Activated T-cell treated with anti-CD3 and anti-CD28 coated beads, Interleukin-2, amount 50 U/mL, for 48 hours (primary cell): ENCODE results near the gene LRRC49.
A peak's percentile ranks its signal among the peaks of the same experiment; 100 is the strongest.
"Not testable (repeated sequence)": the region's sequence is repeated elsewhere in the genome, so short reads cannot be mapped to it uniquely, and the experiment has no call there.

Experiments
- DNase-seq, 2 experiments: peaks; one replicate each; pipeline ENCODE4 v3.0.0-alpha.2; 2020

LRRC49 gene

DNA sequence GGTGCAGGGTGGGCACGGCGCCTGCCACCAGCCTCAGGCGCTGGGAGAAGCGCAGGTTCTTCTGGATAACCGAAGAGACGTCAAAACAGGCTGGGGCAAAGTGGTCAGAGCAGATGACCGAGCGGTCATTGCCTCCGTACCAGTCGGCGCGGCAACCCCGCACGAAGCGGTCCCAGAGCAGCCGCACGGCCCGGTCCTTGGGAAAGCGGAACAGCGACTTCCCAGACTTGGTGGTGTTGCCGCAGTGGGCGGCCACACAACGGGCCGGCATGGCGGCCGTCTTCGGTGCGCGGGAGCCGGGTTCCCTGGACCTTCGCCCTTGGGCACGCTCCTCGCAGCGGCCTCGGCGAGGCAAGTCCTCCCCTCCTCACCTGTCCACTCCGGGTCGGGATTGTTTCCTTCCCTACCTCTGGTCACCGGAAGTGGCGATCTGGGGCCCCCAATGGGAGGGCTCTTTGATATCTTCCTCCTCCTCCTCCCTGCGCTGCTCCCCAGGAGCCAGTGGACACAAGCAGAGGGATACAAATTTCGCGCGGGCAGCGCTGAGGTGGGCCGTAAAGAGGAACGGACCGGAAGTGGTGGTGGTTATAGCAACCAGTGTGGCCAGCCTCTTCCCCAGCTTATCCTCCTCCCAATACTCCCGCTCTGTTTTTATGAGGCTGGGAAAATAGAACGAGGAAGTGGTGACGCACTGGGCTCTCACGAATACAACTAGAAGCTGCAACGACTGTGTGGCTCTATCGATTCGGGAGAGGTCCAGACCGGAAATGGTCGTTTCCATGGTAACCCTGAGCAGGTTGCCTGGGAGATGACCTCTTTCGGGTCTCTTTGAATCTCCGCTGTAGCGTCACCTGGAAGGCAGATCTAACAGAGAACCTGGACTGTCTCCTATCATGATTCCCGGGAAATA lies at the start of gene LRRC49, which contains the start of gene THAP10:
LRRC49 (plus strand) TSS at position 825 of the 910 bp plus-strand sequence; CDS start at position 894, 69 bp downstream.
THAP10 (minus strand) TSS at position 432 of the 910 bp plus-strand sequence; CDS start at position 271, 161 bp downstream.
- peak; percentile 62 to 71 for DNase-seq

GRCh38 chr15:70845602-70846360 lies 46.8 kb upstream of the LRRC49 start:
- DNase-seq = no peak

DNA sequence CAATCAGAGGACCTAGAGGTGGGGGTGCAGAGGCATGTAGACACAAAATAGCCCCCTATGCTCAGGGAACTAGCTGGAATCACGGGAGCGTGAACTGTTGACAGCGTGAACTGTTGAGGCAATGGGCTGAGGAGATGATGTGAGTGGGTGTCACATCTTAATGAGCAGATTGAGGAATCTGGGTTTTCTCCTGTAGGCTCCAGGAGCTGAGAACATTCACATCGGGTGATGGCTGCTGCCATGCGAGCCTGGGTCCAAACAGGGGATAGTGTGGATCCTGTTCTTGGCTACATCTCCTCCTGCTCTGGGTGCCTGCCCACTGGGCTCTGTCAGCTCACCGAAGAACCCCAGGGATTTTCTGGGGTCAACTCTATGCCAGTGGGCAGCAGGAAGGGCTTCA lies 40.7 kb upstream of the LRRC49 start:
- no peak for DNase-seq

DNA sequence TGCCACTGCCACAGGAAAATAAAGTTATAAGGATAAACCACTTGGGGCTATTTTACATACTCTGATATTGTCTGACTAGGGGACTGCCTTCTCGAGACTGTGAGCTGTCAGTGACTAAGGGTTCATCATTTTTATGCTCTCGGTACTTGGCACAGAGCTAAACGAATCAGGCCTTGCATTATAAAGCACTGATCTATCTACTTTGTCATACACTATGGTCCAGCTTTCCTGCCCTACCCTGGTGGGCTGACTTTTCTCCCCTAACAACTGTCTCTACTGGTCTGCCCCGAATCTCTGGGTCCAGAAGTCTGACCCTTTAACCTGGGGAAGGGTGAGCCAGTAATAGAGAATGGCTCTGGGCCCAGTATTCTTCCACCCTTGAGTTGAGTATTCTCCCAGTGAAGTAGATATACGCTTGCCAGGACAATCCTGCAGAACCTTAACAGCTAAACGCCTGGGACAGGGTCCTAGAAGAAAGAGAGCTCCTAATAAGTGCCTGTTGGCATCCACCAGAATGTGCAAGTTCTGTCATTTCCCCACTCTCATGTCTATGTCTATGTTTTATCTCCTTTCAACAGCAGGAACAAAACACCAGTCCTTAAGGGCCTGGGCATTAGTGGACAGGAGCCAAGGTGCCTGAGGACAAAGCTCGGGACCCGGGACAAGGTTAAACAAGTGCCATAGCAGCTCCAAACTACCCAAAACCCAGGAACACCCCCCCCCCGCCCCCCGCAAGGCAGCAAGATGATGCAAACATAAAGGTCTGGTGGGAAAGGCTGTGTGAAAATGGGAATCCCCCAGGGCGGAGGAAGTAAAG lies 39.9 kb upstream of the LRRC49 start:
- no peak for DNase-seq

DNA sequence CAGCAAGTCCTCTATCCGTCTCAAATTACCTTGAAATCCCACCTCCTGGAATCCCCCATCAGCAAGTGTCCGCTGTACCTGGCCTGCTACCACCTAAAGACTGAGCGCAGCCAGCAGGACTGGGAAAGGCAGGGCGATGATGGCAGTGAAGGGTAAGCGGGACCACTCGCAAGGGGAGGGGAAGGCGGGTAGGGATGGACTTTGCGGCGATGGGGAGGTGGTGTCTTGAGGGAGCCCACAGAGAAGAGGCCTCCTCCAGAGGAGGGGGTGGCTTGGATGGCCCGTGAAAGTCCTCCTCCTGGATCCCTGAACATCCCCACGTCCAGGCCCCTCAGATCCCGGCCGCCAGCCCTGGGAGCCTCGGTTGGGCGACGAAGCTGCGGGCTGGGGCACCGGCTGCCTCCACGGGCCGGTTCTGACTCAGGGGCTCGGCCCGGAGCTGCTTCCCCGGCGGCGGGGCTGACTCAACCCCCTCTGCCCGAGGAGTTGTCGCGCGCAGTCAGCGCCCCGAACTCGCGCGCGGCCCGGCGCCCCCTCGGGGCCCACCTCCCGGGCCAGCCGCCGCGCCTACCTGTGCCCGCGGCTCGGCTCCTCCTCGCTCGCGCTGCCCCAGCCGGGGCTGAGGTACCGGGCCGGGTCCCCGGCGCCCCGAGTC lies 39.2 kb upstream of the LRRC49 start:
- DNase-seq = peak in 1 of 2 experiments; percentile 48

DNA sequence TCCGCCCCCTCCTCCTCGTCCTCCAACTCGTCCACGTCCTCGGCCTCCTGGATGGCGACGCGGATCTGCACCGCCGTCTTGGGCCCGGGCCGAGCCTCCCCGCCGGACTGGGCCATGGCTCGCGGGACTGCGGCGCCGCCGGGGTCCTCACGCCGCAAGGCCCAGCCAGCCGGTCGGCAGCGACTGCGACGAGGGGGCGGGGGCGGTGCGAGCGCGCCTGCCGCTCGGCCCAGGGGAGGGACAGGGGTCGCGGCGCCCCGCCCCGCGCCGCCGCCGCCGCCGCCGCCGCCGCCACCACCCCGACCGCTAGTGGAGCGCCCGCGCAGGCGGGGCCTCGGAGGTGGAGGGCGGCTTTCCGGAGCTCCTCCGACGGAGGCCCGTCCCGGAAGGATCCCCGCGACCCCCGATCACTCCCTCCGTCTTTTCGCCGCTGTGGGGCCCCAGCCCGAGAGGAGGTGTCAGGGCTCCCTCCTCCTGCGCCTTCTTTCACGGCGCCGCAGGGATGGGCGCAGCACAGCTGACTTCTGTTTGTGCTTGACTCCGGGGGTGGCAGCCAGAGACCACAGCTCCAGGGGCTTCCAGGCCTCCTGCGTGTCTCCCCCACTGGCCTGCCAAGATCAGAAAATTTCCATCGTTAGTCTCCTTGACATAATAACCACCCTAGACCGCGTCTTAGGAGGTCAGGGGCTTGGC lies 38.5 kb upstream of the LRRC49 start, which contains the start of gene LARP6:
LARP6 (minus strand) TSS at position 185 of the 693 bp plus-strand sequence; CDS start at position 116, 69 bp downstream.
- peak; percentile 31 to 51 for DNase-seq

GRCh38 chr15:70854666-70854976 lies 38.0 kb upstream of the LRRC49 start:
- no peak for DNase-seq

GRCh38 chr15:70855764-70856163 lies 36.9 kb upstream of the LRRC49 start:
- no peak for DNase-seq

- no peak for DNase-seq
These were observed 36.3 kb upstream of the LRRC49 start for GRCh38 chr15:70856177-70856883.

- no peak for DNase-seq
These were observed 35.6 kb upstream of the LRRC49 start for GRCh38 chr15:70856884-70857561.

DNA sequence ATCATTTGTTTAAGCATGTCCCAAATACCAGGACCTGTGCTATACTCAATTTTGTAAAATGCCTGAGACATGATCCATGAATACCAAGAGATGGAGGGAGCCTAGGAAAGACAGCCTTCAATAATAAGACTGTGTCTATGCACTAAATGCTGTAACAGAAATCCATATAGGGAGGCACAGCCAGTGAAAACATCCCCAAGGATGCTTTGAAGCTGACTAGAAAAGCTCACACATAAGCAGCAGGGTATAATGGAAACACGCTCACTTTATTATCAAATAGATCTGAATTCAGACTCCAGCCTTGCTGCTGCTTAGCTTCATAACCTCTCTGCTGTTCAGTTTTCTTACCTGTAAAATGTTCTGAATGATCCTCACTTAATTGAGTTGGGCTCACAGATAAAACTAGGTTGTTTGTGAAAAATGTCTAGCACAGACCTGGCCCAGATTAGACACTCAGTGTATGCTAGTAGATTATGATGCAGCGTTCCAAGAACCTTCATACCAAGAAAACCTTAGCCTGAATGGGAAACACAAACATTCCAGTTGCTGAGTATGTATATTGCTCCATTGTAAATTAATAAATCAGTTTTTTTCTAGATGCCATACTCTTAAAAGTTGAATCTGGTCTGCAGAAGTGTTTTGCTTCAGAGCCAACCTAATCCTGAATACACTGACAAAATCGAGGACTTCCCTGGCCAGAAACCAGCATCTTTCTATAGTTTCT lies 34.9 kb upstream of the LRRC49 start:
- no peak for DNase-seq

DNA sequence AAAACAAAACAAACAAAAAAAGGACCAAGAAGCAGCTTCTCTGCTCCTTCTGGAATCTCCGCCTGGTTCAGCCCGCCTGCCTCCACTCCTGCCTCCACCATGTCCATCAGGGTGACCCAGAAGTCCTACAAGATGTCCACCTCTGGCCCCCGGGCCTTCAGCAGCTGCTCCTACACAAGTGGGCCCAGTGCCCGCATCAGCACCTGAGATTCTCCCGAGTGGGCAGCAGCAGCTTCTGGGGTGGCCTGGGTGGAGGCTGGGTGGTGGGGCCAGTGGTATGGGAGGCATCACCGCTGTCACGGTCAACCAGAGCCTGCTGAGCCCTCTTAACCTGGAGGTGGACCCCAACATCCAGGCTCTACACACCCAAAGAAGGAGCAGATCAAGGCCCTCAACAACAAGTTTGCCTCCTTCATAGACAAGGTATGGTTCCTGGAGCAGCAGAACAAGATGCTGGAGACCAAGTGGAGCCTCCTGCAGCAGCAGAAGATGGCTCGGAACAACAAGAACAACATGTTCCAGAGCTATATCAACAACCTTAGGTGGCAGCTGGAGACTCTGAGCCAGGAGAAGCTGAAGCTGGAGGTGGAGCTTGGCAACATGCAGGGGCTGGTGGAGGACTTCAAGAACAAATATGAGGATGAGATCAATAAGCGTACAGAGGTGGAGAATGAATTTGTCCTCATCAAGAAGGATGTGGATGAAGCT lies 33.9 kb upstream of the LRRC49 start:
- DNase-seq = not testable (repeated sequence)

DNA sequence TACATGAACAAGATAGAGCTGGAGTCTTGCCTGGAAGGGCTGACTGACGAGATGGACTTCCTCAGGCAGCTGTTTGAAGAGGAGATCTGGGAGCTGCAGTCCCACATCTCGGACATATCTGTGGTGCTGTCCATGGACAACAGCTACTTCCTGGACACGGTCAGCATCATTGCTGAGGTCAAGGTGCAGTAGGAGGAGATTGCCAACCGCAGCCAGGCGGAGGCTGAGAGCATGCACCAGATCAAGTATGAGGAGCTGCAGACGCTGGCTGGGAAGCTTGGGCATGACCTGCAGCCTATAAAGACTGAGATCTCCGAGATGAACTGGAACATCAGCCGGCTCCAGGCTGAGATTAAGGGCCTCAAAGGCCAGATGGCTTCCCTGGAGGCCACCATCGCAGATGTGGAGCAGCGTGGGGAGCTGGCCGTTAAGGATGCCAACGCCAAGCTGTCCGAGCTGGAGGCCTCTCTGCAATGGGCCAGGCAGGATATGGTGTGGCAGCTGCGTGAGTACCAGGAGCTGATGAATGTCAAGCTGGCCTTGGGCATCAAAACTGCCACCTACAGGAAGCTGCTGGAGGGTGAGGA lies 33.2 kb upstream of the LRRC49 start:
- DNase-seq = no peak

GRCh38 chr15:70859998-70860397 lies 32.6 kb upstream of the LRRC49 start:
- no peak for DNase-seq

DNA sequence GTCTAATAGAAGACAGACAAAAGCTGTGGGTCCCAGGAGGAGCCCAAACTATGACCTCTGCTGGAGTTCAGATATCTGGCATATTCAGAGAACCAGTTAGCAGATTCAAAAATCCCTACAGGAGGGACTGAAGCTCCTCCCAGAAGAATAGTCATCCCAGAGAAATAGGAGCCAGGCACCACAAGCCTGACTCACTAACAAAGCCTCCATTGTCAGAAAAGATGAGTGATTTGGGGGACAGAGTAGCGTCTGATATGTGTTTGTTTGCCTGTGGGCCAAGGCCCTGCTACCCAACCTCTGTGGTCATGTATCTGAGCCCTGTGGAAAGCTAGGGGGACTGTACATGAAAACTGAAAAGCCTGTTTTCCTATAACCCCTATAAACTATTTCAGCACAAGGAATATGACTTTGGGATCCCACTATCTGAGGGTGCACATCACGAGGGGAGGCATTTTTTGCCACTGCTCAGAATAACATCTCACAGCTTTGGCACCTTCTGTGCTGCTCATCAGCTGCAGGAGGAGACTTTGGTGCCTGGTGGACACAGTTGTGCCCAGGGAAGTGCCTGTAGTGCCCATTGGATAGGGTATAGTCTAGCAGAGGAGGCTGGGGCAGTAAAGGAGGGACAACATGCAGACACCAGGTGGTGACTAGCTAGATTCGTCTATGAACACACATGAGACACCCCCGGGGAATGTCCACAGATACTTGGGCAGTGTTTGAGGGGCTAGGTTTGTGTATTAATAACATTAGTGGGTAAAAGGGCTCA lies 29.0 kb upstream of the LRRC49 start:
- DNase-seq = no peak

GRCh38 chr15:70866982-70867641 lies 25.5 kb upstream of the LRRC49 start:
- no peak for DNase-seq

GRCh38 chr15:70867911-70868467 lies 24.6 kb upstream of the LRRC49 start:
- no peak for DNase-seq
